HCT116 (cell line): ENCODE results near the gene ARNT2. TPM values are rescaled to one million over a fixed set of nuclear protein-coding genes. Genes with fewer than 3 reads are reported as not detected.

Source experiments
- ATAC-seq: fragments of 200-7000 bp; cut with Tn5 transposase; 2 replicates; pipeline ENCODE4 v1.9.1; 2020; ENCODE audit warnings: mild to moderate bottlenecking, moderate library complexity
- BruUV-seq: library from RNA; stranded (reverse); fragments of 400-500 nt; replicated peaks from 2 replicates; lab custom pipeline; 2021; lab: Mats Ljungman, UMichigan
- CTCF ChIA-PET: fragments of 300-600 bp; sonication (Branson Sonifier 250); formaldehyde crosslinking; loops from one replicate; lab custom pipeline; 2021; ENCODE audit warnings: antibody characterized with exemption; lab: Charles Lee
- POLR2A ChIA-PET: fragments of 300-600, 350-600 bp; sonication (Branson Sonifier 250); formaldehyde crosslinking; loops from one replicate; lab custom pipeline; 2021; ENCODE audit warnings: antibody characterized with exemption; lab: Charles Lee
- RAD21 ChIA-PET, 2 experiments: fragments of 300-600 bp; sonication (Branson Sonifier 250); formaldehyde crosslinking; loops; one replicate each; lab custom pipeline; 2023; ENCODE audit warnings: low total read pairs in 2 of 2; ENCODE audit not compliant: uncharacterized antibody in 2 of 2, unreplicated experiment in 2 of 2, low non-redundant PET in 1 of 2; lab: Charles Lee
- DNase-seq: peaks from one replicate; pipeline ENCODE4 v3.0.0-alpha.2; 2010; ENCODE audit warnings: low read depth, low spot score
- H2AFZ ChIP-seq: fragments of 200-600 bp; shearing (Covaris generic), sonication (generic); 2 replicates; pipeline ENCODE4 v1.6.1; 2017; ENCODE audit warnings: low read depth, mixed run types, mixed read lengths, antibody characterized with exemption, low read length; ENCODE audit not compliant: poor library complexity, severe bottlenecking
- H3K27ac ChIP-seq: 2 replicates; pipeline ENCODE4 v1.5.1; 2012; ENCODE audit warnings: low read depth, low read length
- H3K27me3 ChIP-seq: fragments of 200-600 bp; sonication (generic); 2 replicates; pipeline ENCODE4 v1.6.1; 2016; ENCODE audit warnings: mixed run types, low read length, mixed read lengths; ENCODE audit not compliant: insufficient read depth
- H3K36me3 ChIP-seq, 2 experiments: fragments of 200-500 bp in 1 of 2; fragments of 200-600 bp in 1 of 2; sonication (Bioruptor generic) in 1 of 2; sonication (generic) in 1 of 2; 2 replicates each; pipeline versions ENCODE4 v1.5.1 to v1.6.1; 2014 to 2016; ENCODE audit warnings: low read length in 2 of 2, inconsistent platforms in 1 of 2, mixed read lengths in 1 of 2, mixed run types in 1 of 2; ENCODE audit not compliant: insufficient read depth in 2 of 2, control insufficient read depth in 1 of 2
- H3K4me1 ChIP-seq, 2 experiments: fragments of 200-600 bp in 1 of 2; sonication (generic) in 1 of 2; 2 replicates each; pipeline versions ENCODE4 v1.5.1 to v1.6.1; 2012 to 2017; ENCODE audit warnings: low read length in 2 of 2, inconsistent platforms in 1 of 2, mild to moderate bottlenecking in 1 of 2, mixed read lengths in 1 of 2, mixed run types in 1 of 2, moderate library complexity in 1 of 2; ENCODE audit not compliant: insufficient read depth in 2 of 2, control insufficient read depth in 1 of 2
- H3K4me2 ChIP-seq: fragments of 200-600 bp; sonication (generic); 2 replicates; pipeline ENCODE4 v1.6.1; 2017; ENCODE audit warnings: mixed run types, low read length, mixed read lengths
- H3K4me3 ChIP-seq, 2 experiments: fragments of 200-600 bp in 1 of 2; sonication (generic) in 1 of 2; replicated peaks in 1 of 2; 2 replicates each; pipeline ENCODE4 v1.5.1; 2011 to 2016; ENCODE audit warnings: low read length in 2 of 2, control low read depth in 1 of 2, low read depth in 1 of 2, mild to moderate bottlenecking in 1 of 2, mixed read lengths in 1 of 2, mixed run types in 1 of 2
- H3K79me2 ChIP-seq: fragments of 200-600 bp; sonication (generic); 2 replicates; pipeline ENCODE4 v1.6.1; 2017; ENCODE audit warnings: mild to moderate bottlenecking, mixed run types, low read length, moderate library complexity, mixed read lengths; ENCODE audit not compliant: insufficient read depth
- H3K9ac ChIP-seq: fragments of 200-600 bp; sonication (generic); 2 replicates; pipeline ENCODE4 v1.6.1; 2016; ENCODE audit warnings: low read length, mixed read lengths
- H3K9me2 ChIP-seq: fragments of 200-600 bp; sonication (generic), shearing (Covaris generic); 2 replicates; pipeline ENCODE4 v1.6.1; 2017; ENCODE audit warnings: mixed run types, mild to moderate bottlenecking, moderate library complexity; ENCODE audit not compliant: insufficient read depth
- H3K9me3 ChIP-seq, 2 experiments: fragments of 200-500 bp in 1 of 2; fragments of 200-600 bp in 1 of 2; sonication (Bioruptor generic) in 1 of 2; sonication (generic) in 1 of 2; 2 replicates each; pipeline ENCODE4 v1.6.1; 2014 to 2017; ENCODE audit warnings: low read length in 2 of 2, mixed read lengths in 2 of 2, inconsistent platforms in 1 of 2, low read depth in 1 of 2, mild to moderate bottlenecking in 1 of 2, mixed run types in 1 of 2, moderate library complexity in 1 of 2; ENCODE audit not compliant: control insufficient read depth in 1 of 2, insufficient read depth in 1 of 2
- H4K20me1 ChIP-seq: fragments of 200-600 bp; sonication (generic), shearing (Covaris generic); 2 replicates; pipeline ENCODE4 v1.6.1; 2017; ENCODE audit warnings: mixed run types, mild to moderate bottlenecking, moderate library complexity; ENCODE audit not compliant: insufficient read depth
- ATF3 ChIP-seq: IDR thresholded peaks from 2 replicates; pipeline ENCODE4 v1.6.1; 2012
- CEBPB ChIP-seq: IDR thresholded peaks from 2 replicates; pipeline ENCODE4 v1.6.1; 2012; ENCODE audit warnings: low read depth
- EGR1 ChIP-seq: IDR thresholded peaks from 2 replicates; pipeline ENCODE4 v1.6.1; 2012; ENCODE audit warnings: low read depth
- ELF1 ChIP-seq: IDR thresholded peaks from 2 replicates; pipeline ENCODE4 v1.6.1; 2012; ENCODE audit warnings: low read depth, borderline replicate concordance
- EZH2phosphoT487 ChIP-seq: fragments of 200-600 bp; IDR thresholded peaks from 2 replicates; pipeline ENCODE4 v1.6.1; 2018; ENCODE audit warnings: antibody characterized with exemption, borderline replicate concordance
- POLR2A ChIP-seq: IDR thresholded peaks from 2 replicates; pipeline ENCODE4 v1.7.0; 2011; ENCODE audit warnings: borderline replicate concordance; ENCODE audit not compliant: insufficient read depth, insufficient read length; ENCODE audit errors: extremely low read depth
- POLR2AphosphoS5 ChIP-seq: IDR thresholded peaks from 2 replicates; pipeline ENCODE4 v1.6.1; 2011; ENCODE audit warnings: mild to moderate bottlenecking, low read depth, low read length, moderate library complexity
- RAD21 ChIP-seq: IDR thresholded peaks from 2 replicates; pipeline ENCODE4 v1.6.1; 2012; ENCODE audit warnings: low read depth, mild to moderate bottlenecking
- YY1 ChIP-seq: IDR thresholded peaks from 2 replicates; pipeline ENCODE4 v1.6.1; 2011; ENCODE audit warnings: low read length, low read depth, moderate library complexity, mild to moderate bottlenecking; ENCODE audit not compliant: insufficient replicate concordance; ENCODE audit errors: extremely low read depth
- ZBTB33 ChIP-seq: IDR thresholded peaks from 2 replicates; pipeline ENCODE4 v1.6.1; 2011; ENCODE audit warnings: mild to moderate bottlenecking, low read length, moderate library complexity; ENCODE audit not compliant: insufficient replicate concordance; ENCODE audit errors: extremely low read depth
- ZNF274 ChIP-seq: fragments of 200-500 bp; sonication (Bioruptor generic); IDR thresholded peaks from 2 replicates; pipeline ENCODE4 v1.6.1; 2014; ENCODE audit warnings: mild to moderate bottlenecking, low read depth, low read length, inconsistent platforms
- intact Hi-C: fragments of 100-400 bp; cut with micrococcal nuclease; formaldehyde crosslinking; loops from 2 replicates; pipeline ENCODE4 v1.10.0; 2022
- total RNA-seq: library from RNA; stranded (reverse); gene quantifications from one replicate; pipeline ENCODE4 v1.2.1, GENCODE V29; 2021; ENCODE audit not compliant: unreplicated experiment

Gene ARNT2
- total RNA-seq, 1 experiment from 2014 or later = 3.0 TPM

GRCh38 chr15:80379693-80380092 is 24.5 kb upstream of the ARNT2 start:
- CTCF ChIA-PET = no interaction called here
- H2AFZ ChIP-seq = no peak overlapping the region
- H4K20me1 ChIP-seq = no peaks in the 10 kb centered on the region
- DNase-seq = no peak
- RAD21 ChIA-PET = no interaction called here
- H3K9me2 ChIP-seq = no peaks in the 10 kb centered on the region
- BruUV-seq = no TSS peak
- H3K4me2 ChIP-seq = no peak overlapping the region
- H3K27ac ChIP-seq = no peak overlapping the region
- no peaks in the 10 kb centered on the region for H3K36me3 ChIP-seq
- no peaks in the 10 kb centered on the region for H3K4me1 ChIP-seq
- intact Hi-C loops = no loop called here
- no peak for ATAC-seq
- TF ChIP-seq RAD21 = no peak
- TF ChIP-seq EGR1 = no peak
- no peak for TF ChIP-seq POLR2AphosphoS5
- TF ChIP-seq CEBPB = no peak
- TF ChIP-seq YY1 = no peak
- TF ChIP-seq EZH2phosphoT487 = no peak
- no peak for TF ChIP-seq ELF1
- no peak for TF ChIP-seq POLR2A
- no peak for TF ChIP-seq ZNF274
- no peak for TF ChIP-seq ATF3
- no peak for TF ChIP-seq ZBTB33
- no peak overlapping the region for H3K4me3 ChIP-seq
- POLR2A ChIA-PET = no interaction called here
- no peaks in the 10 kb centered on the region for H3K79me2 ChIP-seq
- no peaks in the 10 kb centered on the region for H3K9me3 ChIP-seq
- H3K9ac ChIP-seq = no peak overlapping the region
- peaks cover 26% of the 10 kb centered on the region for H3K27me3 ChIP-seq
